Stimulated activated CD4-positive, alpha-beta T cell treated with anti-CD3 and anti-CD28 coated beads, Interleukin-15, amount 100 ng/mL, for 24 hours (primary cell): Measurements from ENCODE around the gene FOXP2.
"Not testable (repeated sequence)": the region's sequence is repeated elsewhere in the genome, so short reads cannot be mapped to it uniquely, and the experiment has no call there.

Experiments used
- DNase-seq: peaks from one replicate; pipeline ENCODE4 v3.0.0-alpha.2; 2020

The FOXP2 gene

GRCh38 chr7:114598946-114599345 lies 184.3 kb downstream of the FOXP2 start:
- DNase-seq: no peak

- DNase-seq: no peak
Observed at GRCh38 chr7:114606100-114606499, 191.5 kb downstream of the FOXP2 start.

- DNase-seq: not testable (repeated sequence)
Observed at GRCh38 chr7:114608822-114609221, 194.2 kb downstream of the FOXP2 start.

DNA sequence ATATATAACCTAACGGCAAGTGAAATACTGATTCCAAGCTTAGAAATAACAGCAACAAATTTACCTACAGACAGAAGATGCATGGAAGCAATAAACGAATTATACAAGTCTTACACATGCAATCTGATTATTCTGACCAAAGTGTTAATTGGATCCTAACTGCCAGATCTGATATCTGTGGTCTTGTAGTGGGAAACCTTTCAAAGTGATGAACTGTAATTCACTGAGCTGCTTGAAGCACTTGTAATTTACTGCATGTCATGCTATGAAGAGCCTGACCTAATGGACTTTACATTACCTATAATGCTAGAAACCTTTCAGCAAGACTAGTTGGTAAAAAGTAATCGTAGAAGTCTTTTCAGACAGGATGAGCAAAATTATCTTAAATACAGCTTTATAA lies 205.6 kb downstream of the FOXP2 start:
- no peak for DNase-seq

DNA sequence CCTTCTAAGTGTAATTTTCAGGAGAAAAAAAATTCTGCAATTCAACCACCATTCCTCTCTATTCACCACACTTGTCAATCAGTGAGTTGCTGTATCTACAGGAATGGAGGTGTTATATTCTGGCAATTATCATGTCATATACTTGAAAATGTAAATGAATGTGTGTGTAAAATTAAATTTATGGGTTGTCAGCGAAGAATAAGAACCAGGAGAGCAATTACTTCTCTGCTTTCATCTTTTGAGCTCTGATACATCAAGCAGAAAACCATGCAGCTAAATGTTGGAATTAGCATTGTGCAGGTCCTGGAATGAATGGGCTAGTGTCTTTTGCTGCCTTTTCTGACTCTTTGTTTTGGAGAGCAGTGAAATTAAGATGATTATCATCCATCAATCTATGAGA lies 207.6 kb downstream of the FOXP2 start:
- no peak for DNase-seq

- DNase-seq: no peak
Observed at GRCh38 chr7:114623146-114623545, 208.5 kb downstream of the FOXP2 start.

GRCh38 chr7:114627231-114627630 lies 212.6 kb downstream of the FOXP2 start:
- no peak for DNase-seq

- DNase-seq: no peak
Observed at GRCh38 chr7:114628362-114628761, 213.7 kb downstream of the FOXP2 start.

DNA sequence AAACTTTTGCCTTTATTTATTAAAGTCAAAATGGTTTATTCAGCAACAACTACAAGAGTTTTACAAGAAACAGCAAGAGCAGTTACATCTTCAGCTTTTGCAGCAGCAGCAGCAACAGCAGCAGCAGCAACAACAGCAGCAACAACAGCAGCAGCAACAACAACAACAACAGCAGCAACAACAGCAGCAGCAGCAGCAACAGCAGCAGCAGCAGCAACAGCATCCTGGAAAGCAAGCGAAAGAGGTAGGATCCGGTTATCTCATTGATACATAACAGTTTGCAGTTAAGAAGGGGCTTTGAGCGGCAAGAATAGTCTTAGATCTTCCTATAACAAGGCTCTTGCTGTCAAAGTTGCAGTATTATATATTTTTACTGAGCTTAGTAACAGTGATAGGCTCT lies 215.1 kb downstream of the FOXP2 start:
- no peak for DNase-seq

- no peak for DNase-seq
Observed at GRCh38 chr7:114630201-114630990, 215.8 kb downstream of the FOXP2 start.

DNA sequence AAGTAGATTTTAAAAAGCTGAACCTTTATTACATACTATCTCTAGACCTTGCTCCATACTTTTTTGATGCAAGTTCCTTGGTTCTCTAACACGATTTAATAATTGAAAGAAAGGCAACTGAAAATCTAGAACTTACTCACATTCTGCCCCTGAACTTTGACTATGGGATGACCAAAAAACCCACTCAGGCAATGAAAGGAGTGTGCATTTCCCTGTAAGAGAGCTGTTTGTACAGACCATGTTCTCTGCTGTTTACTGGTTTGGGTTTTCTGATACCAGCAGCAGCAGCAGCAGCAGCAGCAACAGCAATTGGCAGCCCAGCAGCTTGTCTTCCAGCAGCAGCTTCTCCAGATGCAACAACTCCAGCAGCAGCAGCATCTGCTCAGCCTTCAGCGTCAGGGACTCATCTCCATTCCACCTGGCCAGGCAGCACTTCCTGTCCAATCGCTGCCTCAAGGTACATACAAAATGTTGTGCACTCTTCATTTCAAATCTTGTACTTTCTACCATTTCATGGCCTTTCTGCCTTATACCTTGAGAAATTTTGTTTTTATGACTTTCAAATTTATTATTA lies 216.7 kb downstream of the FOXP2 start:
- no peak for DNase-seq

DNA sequence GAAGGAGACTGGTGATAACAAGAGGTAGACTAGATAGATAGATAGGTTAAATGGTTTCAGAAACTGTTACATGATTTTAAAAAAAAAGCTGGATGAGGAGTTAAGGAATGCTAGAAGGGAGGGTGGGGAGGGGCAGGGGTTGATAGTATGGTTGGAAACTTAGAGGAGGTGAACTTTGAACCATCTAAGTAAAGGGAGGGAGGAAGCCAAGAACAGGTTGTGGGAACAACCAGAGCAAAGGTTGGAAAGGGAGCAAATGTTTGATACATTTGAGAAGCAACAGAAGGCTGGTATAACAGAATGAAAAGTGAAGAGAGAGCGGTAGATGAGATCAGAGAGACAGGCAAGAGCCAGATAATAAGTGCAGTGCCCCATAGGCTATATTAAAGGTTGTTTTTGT lies 224.8 kb downstream of the FOXP2 start:
- no peak for DNase-seq

DNA sequence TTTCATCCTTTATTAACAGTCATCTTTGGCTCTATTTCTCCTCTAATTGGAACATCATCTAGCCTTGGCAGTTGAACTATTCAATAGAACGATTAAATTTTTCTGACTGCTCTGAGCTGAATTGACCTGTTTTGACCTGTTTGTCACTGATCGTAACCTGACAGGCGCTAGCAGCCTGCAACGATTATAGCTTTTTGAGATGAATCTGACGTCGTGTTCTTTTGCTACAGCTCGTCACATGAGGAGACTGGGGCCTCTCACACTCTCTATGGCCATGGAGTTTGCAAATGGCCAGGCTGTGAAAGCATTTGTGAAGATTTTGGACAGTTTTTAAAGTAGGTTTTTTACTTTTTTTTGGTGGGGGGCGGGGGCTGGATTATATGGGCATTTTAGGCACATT lies 229.8 kb downstream of the FOXP2 start:
- no peak for DNase-seq

DNA sequence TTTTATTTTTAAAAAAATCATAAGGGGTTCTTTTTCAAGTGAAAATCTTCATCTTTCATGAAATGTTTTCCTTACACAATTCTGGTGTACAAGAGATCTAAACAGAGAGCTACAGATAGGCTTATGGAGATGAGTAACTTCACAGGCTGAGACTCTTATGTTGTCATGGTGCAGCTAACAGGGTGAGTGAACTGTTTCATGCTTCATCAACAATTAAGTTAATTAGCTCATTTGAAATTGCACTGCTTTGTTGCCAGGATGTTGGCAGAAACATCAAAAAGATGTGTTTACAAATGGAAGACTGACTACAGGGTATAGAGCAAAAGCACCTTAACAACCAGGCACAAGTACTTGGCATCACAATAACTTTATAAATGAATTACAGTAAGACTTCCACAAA lies 230.8 kb downstream of the FOXP2 start:
- DNase-seq: no peak

DNA sequence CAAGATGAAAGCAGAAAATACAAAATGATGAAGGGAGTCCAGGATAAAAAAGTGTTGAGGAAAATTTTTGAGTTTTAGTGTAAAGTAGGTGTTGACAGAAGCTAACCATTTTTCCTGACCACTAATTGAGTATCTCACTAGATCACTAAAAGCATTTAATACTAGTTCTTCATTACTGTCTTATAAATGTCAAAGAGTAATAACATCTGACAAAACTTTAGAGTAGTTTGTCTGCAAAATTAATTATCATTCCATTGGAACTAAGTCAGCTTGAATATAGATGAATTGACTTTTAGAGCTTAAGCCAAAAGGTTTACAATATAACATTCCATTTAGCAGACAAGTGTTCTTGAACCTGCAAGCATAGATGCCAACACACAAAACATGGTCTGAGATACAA lies 232.9 kb downstream of the FOXP2 start:
- no peak for DNase-seq

- no peak for DNase-seq
Observed at GRCh38 chr7:114648117-114648516, 233.5 kb downstream of the FOXP2 start.

- DNase-seq: no peak
Observed at GRCh38 chr7:114648680-114649079, 234.1 kb downstream of the FOXP2 start.

GRCh38 chr7:114649689-114650088 lies 235.1 kb downstream of the FOXP2 start:
- DNase-seq: no peak

GRCh38 chr7:114650491-114650890 lies 235.9 kb downstream of the FOXP2 start:
- no peak for DNase-seq

DNA sequence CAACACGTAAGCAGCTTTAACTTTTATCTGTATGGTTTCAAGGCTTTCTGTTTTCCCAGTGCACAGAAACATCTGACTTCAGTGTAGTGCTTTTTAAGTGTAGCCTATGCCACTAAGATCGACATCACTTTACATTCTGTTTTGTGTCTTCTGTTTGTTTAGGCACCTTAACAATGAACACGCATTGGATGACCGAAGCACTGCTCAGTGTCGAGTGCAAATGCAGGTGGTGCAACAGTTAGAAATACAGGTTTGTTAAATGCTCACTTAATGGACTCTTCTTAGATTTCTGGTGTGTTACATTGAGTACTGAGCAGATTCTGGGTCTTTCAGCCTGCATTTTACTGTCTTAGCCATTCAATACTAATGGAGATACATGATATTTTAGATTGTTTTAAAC lies 237.4 kb downstream of the FOXP2 start:
- no peak for DNase-seq

DNA sequence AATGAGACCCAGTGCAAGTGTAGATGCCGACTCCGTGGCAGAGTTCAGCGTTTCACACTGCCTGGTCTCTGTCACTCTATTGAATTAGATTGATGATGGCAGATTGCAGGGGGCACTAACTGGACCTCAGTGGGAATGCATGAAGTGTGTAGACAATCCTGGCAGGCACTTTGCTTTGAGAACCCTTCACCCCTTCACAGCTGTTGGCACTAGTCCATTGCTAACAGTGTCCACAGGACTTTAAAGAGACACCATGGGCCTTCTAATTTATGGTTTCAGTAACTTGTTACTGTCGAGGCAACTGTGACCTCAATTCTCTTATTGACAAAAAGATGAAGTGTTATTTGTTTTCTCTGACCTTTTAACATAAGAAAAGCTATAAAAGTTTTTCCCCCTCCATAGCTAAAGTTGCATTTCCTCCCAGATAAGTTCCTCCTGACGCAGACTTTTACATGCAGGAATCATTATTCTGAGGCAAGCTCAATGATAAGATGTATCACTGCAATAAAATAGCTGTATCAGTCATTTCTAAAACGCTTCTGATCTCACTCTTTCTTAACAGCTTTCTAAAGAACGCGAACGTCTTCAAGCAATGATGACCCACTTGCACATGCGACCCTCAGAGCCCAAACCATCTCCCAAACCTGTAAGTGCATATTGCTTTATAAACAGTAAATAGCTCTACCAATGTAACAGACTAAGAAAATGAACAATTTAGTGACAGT lies 238.9 kb downstream of the FOXP2 start:
- no peak for DNase-seq

DNA sequence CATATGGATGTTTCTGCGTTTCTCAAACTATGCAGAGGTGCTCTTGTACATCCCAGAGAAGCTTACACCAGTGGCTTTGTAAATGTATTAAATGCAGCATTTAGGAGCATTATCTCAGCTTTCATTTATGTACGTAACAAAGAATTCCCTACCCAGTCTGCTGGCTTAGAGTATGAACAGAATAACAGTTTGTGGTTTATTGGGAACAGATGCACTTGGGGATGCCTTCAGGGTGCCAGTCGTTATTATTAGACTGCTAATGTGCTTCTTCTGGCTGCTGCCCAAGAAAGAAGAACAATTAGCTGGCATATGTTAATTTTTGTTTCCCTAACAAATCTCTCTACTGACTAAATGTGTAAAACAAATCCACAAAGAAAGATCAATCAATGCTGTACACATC lies 241.9 kb downstream of the FOXP2 start:
- DNase-seq: no peak

GRCh38 chr7:114657279-114657678 lies 242.7 kb downstream of the FOXP2 start:
- DNase-seq: no peak

DNA sequence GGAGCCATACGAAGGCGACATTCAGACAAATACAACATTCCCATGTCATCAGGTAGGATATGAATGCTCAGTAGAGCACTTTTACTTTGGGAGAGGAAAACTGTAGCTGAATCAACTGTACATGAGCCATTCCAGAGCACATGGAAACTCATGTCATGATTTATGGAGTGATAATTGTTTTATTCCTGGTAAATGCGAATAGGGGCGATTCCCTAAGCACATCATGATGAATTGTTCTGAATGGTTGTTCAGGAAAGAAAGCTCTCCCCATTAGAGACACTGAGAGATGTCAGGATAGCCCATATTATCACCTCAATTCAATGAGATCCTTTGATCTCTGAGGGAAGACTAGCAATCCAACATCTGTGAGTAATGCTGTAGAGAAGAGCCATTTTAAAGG lies 243.6 kb downstream of the FOXP2 start:
- DNase-seq: no peak
